ENCODE data around the gene C11orf65.
"Not testable (repeated sequence)": the region's sequence is repeated elsewhere in the genome, so short reads cannot be mapped to it uniquely, and the experiment has no call there.

C11orf65 gene

GRCh38 chr11:108468478-108468864, 1.1 kb upstream of the C11orf65 start:
- DNase-seq, result no peak

GRCh38 chr11:108466405-108466804, 924 bp downstream of the C11orf65 start:
- DNase-seq, result no peak

GRCh38 chr11:108453207-108453835, 14.0 kb downstream of the C11orf65 start:
- no peak for DNase-seq

- not testable (repeated sequence) for DNase-seq
Measured at GRCh38 chr11:108441445-108441844, 25.9 kb downstream of the C11orf65 start.

DNA sequence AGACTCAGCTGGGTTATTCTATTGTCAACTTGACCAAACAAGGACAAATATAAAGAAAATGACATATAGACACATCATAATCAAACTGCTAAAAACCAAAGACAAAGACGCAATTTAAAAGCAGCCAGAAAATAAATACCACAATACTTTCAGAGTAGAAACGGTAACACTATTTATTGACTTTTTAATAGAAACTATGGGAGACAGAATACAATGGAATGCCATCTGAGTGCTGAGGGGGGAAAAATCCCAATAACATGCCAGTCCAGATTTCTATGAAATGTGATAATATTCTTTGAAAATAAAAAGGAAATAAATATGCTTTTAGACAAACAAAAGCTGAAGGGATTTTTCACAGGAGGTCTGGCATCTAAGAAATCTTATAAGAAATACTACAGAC, 30.7 kb downstream of the C11orf65 start:
- no peak for DNase-seq

DNA sequence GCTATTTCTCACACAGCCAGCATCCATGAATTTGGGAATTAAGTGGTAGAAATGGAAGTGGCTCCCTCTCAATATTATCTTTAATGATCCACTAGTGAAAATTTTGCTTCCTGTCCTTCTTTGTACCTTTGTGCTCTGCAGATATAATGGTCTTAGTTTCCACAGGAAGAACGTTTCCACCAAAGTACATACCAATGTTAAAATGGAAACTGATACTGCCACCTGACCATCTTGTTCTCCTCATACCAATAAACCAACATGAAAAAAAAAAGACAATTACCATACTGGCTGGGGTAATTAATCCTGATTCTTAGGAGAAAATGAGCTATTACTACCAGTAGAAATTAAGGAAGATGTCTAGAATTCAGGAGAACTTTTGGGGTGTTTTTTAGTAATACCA, 32.3 kb downstream of the C11orf65 start:
- DNase-seq, result no peak

DNA sequence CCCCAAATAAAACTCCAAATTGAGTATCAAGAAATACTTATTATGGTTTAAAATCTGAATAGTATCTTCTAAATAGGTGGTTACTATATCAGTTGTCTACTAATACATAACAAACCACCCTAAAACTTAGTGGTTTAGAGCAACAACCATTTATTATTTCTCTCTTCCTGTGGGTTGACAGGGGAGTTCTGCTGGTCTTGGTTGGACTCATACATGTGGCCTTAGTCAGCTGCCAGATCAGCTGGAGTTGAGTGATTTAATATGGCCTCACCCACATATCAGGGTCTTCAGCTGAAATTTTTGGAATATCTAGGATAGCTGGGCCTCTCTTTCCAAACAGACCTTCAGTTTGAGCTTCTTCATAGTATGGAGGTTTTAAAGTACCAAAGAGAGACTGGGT, 34.5 kb downstream of the C11orf65 start:
- DNase-seq, result no peak

DNA sequence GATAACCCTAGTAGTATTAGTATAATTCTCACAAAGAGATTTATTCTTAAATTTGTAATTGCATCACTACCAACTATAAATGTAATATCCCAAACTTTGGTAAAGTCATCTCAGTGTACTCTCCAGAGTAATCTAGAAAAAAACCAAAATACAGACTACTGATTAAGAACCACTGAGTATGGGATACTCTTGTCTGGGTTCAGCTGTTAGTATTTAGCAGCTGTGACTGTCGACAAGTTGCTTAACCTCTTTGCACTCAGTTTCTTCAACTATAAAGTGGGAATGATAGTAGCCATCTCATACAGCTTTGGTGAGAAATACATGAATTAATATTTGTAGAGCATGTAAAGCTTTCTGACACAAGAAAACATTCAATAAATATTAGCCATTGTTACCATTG, 35.3 kb downstream of the C11orf65 start:
- no peak for DNase-seq

GRCh38 chr11:108431370-108431769, 36.0 kb downstream of the C11orf65 start:
- DNase-seq, result no peak

- DNase-seq, result peak; percentile 48
Measured at GRCh38 chr11:108417551-108417950, 49.8 kb downstream of the C11orf65 start.

GRCh38 chr11:108414958-108415357, 52.4 kb downstream of the C11orf65 start:
- no peak for DNase-seq

- DNase-seq, result no peak
Measured at GRCh38 chr11:108405706-108406105, 61.6 kb downstream of the C11orf65 start.

- no peak for DNase-seq
Measured at GRCh38 chr11:108403052-108403451, 64.3 kb downstream of the C11orf65 start.

- no peak for DNase-seq
Measured at GRCh38 chr11:108402241-108402640, 65.1 kb downstream of the C11orf65 start.

GRCh38 chr11:108398439-108398838, 68.9 kb downstream of the C11orf65 start:
- DNase-seq, result no peak

GRCh38 chr11:108396672-108397071, 70.7 kb downstream of the C11orf65 start:
- not testable (repeated sequence) for DNase-seq

DNA sequence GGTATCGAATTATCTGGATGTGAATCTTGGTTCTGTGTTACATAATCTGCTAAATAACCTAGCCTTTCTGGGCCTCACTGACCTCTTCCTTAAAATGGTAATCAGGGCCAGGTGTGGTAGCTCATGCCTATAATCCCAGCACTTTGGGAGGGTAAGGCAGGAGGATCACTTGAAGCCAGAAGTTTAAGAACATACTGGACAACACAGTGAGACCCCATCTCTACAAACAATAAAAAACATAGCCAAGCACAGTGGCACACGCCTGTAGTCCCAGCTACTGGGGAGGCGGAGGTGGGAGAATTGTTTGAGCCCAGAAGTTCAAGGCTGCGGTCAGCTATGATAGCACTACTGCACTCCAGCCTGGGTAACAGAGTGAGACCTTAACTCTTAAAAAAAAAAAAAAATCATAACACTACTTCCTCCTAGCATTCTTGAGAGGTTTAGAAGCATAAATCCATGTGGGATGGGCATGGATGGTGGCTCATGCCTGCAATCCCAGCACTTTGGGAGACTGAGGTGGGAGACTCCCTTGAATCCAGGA, 72.5 kb downstream of the C11orf65 start:
- no peak for DNase-seq

DNA sequence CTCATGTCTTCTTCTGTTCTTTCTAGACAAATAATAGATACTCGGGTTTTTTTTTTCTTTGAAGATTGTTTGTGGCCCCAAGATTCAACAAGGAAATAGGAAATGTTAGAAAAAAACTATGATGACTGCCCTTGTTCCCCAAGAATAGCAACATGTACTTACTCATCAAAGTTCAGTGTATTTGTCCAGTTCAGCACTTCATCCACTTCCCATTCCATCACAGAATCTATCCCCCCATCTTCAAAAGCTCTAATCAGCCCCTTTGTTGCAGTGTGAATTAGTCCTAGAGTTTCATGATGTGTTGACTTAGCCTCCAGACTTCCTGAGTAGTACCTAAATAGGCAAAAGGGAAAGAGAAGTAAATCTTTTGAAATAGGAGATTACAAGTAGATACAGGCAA, 74.3 kb downstream of the C11orf65 start:
- DNase-seq, result no peak

DNA sequence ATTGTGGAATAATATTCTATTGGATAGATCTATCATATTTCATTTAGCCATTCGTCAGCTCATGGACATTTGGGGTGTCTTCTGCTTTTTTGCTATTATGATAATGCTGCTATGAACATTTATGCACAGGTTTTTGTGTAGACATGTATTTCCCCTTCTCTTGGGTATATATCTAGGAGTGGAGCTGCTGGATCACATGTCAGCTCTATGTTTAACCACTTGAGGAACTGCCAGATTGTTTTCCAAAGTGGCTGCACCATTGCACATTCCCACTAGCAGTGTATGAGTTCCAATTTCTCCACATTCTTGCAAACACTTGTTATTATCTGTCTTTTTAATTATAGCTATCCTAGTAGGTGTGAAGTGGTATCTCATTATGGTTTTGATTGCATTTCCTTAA, 75.0 kb downstream of the C11orf65 start:
- DNase-seq, result no peak

- no peak for DNase-seq
Measured at GRCh38 chr11:108388576-108388975, 78.8 kb downstream of the C11orf65 start.

DNA sequence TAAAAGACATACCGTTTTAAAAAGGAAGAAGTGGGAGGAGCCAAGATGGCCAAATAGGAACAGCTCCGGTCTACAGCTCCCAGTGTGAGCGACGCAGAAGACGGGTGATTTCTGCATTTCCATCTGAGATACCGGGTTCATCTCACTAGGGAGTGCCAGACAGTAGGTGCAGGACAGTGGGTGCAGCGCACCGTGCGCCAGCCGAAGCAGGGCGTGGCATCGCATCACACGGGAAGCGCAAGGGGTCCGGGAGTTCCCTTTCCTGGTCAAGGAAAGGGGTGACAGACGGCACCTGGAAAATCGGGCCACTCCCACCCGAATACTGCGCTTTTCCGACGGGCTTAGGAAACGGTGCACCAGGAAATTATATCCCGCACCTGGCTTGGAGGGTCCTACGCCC, 93.8 kb downstream of the C11orf65 start:
- not testable (repeated sequence) for DNase-seq

DNA sequence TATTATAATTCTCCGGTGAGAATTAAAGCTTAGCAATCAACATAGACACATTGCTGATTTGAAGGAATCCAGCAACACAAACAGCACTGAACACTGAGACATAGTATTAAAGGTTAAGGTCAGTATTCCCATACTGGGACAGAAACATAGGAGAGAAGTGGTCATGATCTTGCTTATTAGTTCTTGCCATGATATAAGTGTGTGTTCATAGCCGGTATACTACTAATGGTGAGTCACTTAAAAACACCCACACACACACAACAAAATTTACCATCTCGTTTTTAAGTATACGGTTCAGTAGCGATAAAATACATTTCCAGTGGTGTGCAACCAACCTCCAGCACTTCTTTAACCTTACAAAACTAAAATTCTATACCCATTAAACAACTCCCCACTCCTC, 96.3 kb downstream of the C11orf65 start:
- DNase-seq, result no peak

- no peak for DNase-seq
Measured at GRCh38 chr11:108370315-108370714, 97.0 kb downstream of the C11orf65 start.

- no peak for DNase-seq
Measured at GRCh38 chr11:108369064-108369463, 98.3 kb downstream of the C11orf65 start.

DNA sequence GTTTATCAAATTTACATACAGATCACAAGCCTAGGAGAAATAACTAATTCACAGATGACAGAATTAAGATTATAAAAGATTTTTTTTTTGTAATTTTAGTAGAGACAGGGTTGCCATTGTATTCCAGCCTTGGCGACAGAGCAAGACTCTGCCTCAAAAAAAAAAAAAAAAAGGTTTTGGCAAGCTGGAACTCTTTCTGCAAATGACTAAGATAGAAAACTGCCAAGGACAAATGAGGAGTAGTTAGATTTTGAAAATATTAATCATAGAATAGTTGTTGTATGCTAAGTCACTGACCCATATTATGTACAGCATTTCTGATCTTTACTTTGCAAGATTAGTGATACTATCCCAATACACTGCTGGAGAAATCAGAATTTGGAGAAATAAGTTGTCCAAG, 99.2 kb downstream of the C11orf65 start:
- DNase-seq, result no peak
